HepG2 (cell line): ENCODE measurements around the gene CARHSP1. TPM values are rescaled to one million over a fixed set of nuclear protein-coding genes. Genes with fewer than 3 reads are reported as not detected.

Experiments used
- AGO2 ChIP-seq: fragments of 200-400 bp; formaldehyde crosslinking; optimal IDR thresholded peaks from 2 replicates; pipeline ENCODE3; 2017; ENCODE audit warnings: mild to moderate bottlenecking, low read depth, low read length, moderate library complexity
- AKNA ChIP-seq: sonication (generic); formaldehyde crosslinking; IDR thresholded peaks from 2 replicates; pipeline ENCODE4 v1.4.0; 2020; ENCODE audit warnings: missing genetic modification reagents, borderline replicate concordance
- ATRX ChIP-seq: sonication (generic); formaldehyde crosslinking; IDR thresholded peaks from 2 replicates; pipeline ENCODE4 v1.4.0; 2020; ENCODE audit warnings: missing genetic modification reagents, borderline replicate concordance
- DMTF1 ChIP-seq: sonication (generic); formaldehyde crosslinking; IDR thresholded peaks from 2 replicates; pipeline ENCODE4 v1.4.0; 2020; ENCODE audit warnings: mild to moderate bottlenecking, missing genetic modification reagents
- HMGA1 ChIP-seq: sonication (generic); formaldehyde crosslinking; conservative IDR thresholded peaks from 2 replicates; pipeline ENCODE4 v1.4.0; 2020; ENCODE audit warnings: missing genetic modification reagents
- HNF4G ChIP-seq, 2 experiments: sonication (generic) in 1 of 2; formaldehyde crosslinking in 1 of 2; IDR thresholded peaks; 2 replicates each; pipeline versions ENCODE4 v1.4.0 to v1.6.1; 2011 to 2020; ENCODE audit warnings: borderline replicate concordance in 2 of 2, low read depth in 2 of 2, mild to moderate bottlenecking in 2 of 2, low read length in 1 of 2, missing genetic modification reagents in 1 of 2, moderate library complexity in 1 of 2
- HNRNPK ChIP-seq: fragments of 200-400 bp; formaldehyde crosslinking; IDR thresholded peaks from 2 replicates; pipeline ENCODE4 v1.6.1; 2018; ENCODE audit warnings: low read length, low read depth, moderate library complexity, mild to moderate bottlenecking; ENCODE audit not compliant: poor library complexity, severe bottlenecking
- IKZF1 ChIP-seq: fragments of 450-650 bp; IDR thresholded peaks from 2 replicates; pipeline ENCODE4 v1.7.1; 2016
- KDM2A ChIP-seq: sonication (generic); formaldehyde crosslinking; IDR thresholded peaks from 2 replicates; pipeline ENCODE4 v1.4.0; 2020; ENCODE audit warnings: low read depth, missing genetic modification reagents, borderline replicate concordance
- PAF1 ChIP-seq: IDR thresholded peaks from 2 replicates; pipeline ENCODE4 v1.6.1; 2016; ENCODE audit warnings: missing genetic modification reagents, missing compliant biosample characterization
- POLR2G ChIP-seq: fragments of 200-400 bp; formaldehyde crosslinking; IDR thresholded peaks from 2 replicates; pipeline ENCODE4 v1.6.1; 2018; ENCODE audit warnings: mild to moderate bottlenecking, low read depth, low read length, moderate library complexity
- RFX5 ChIP-seq: IDR thresholded peaks from 2 replicates; pipeline ENCODE4 v1.6.1; 2011; ENCODE audit warnings: low read depth, low read length, improper control_type of control experiment
- SALL2 ChIP-seq: sonication (generic); formaldehyde crosslinking; IDR thresholded peaks from 2 replicates; pipeline ENCODE4 v1.8.1; 2023; ENCODE audit warnings: mild to moderate bottlenecking, missing genetic modification reagents, inconsistent platforms
- SRSF1 ChIP-seq: fragments of 200-400 bp; formaldehyde crosslinking; optimal IDR thresholded peaks from 2 replicates; pipeline ENCODE3; 2017; ENCODE audit warnings: mild to moderate bottlenecking, low read depth, low read length, moderate library complexity
- ZNF558 ChIP-seq: sonication (generic); formaldehyde crosslinking; IDR thresholded peaks from 2 replicates; pipeline ENCODE4 v1.9.0; 2022; ENCODE audit warnings: mild to moderate bottlenecking, missing genetic modification reagents, borderline replicate concordance
- ZZZ3 ChIP-seq: sonication (generic); formaldehyde crosslinking; IDR thresholded peaks from 2 replicates; pipeline ENCODE4 v1.4.0; 2020; ENCODE audit warnings: missing genetic modification reagents, mild to moderate bottlenecking, borderline replicate concordance
- polyA plus RNA-seq, 8 experiments: library from polyadenylated mRNA; depleted of rRNA in 3 of 8; stranded (reverse) in 7 of 8; unstranded in 1 of 8; fragments of >200 nt; fragmentation: Illumina TruSeq in 4 of 8; extraction: Trizol in 4 of 8; gene quantifications; 2 replicates each; pipeline versions ENCODE4 v1.2.1 to v1.2.3, GENCODE V29; 2011 to 2016; ENCODE audit warnings: low read depth in 4 of 8, missing spikeins in 1 of 8, mixed read lengths in 1 of 8; ENCODE audit not compliant: insufficient read depth in 1 of 8
- total RNA-seq, 5 experiments: library from RNA; depleted of rRNA; stranded (reverse); fragments of >200 nt; fragmentation: Illumina TruSeq; extraction: Trizol; gene quantifications; 2 replicates each; pipeline ENCODE4 v1.2.3, GENCODE V29; 2016; ENCODE audit warnings: low read depth in 1 of 5
- TF ChIP-seq, protein P1 (sequence below): fragments of 450-650 bp; IDR thresholded peaks from 2 replicates; pipeline ENCODE4 v1.6.1; 2017
- TF ChIP-seq, protein P2 (sequence below): sonication (generic); formaldehyde crosslinking; IDR thresholded peaks from 2 replicates; pipeline ENCODE4 v1.5.0; 2020; ENCODE audit warnings: mild to moderate bottlenecking, missing genetic modification reagents

CARHSP1 gene
- total and polyA plus RNA-seq, 2 of the 13 experiments (the other 11 are each of a cell fraction or from before 2014, with no cell fraction given) = 173 to 345 TPM

GRCh38 chr16:8854298-8854948 lies 14.4 kb downstream of the CARHSP1 start (continued):
- TF ChIP-seq, protein P1, sequence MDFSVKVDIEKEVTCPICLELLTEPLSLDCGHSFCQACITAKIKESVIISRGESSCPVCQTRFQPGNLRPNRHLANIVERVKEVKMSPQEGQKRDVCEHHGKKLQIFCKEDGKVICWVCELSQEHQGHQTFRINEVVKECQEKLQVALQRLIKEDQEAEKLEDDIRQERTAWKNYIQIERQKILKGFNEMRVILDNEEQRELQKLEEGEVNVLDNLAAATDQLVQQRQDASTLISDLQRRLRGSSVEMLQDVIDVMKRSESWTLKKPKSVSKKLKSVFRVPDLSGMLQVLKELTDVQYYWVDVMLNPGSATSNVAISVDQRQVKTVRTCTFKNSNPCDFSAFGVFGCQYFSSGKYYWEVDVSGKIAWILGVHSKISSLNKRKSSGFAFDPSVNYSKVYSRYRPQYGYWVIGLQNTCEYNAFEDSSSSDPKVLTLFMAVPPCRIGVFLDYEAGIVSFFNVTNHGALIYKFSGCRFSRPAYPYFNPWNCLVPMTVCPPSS = no peak
- TF ChIP-seq SALL2 (CRISPR knock-in tag) (no peak), POLR2G (peak; percentile 59), KDM2A (CRISPR knock-in tag) (no peak), AKNA (CRISPR knock-in tag) (no peak), ZZZ3 (CRISPR knock-in tag) (no peak), SRSF1 (no peak), HNF4G (IDR thresholded peaks at IDR 0.05; ENCODE audit: borderline replicate concordance, low read depth, low read length) (no peak), HNF4G (CRISPR knock-in tag; IDR thresholded peaks at IDR 0.05; ENCODE audit: borderline replicate concordance, low read depth) (no peak), PAF1 (CRISPR knock-in tag) (no peak), ATRX (CRISPR knock-in tag) (no peak), DMTF1 (CRISPR knock-in tag) (no peak), HNRNPK (no peak), AGO2 (peak; percentile 35), IKZF1 (no peak), RFX5 (0 out of 2 replicates have a peak, but pooled peaks have one; percentile 3), HMGA1 (CRISPR knock-in tag) (no peak), ZNF558 (CRISPR knock-in tag) (no peak)
- TF ChIP-seq, protein P2, sequence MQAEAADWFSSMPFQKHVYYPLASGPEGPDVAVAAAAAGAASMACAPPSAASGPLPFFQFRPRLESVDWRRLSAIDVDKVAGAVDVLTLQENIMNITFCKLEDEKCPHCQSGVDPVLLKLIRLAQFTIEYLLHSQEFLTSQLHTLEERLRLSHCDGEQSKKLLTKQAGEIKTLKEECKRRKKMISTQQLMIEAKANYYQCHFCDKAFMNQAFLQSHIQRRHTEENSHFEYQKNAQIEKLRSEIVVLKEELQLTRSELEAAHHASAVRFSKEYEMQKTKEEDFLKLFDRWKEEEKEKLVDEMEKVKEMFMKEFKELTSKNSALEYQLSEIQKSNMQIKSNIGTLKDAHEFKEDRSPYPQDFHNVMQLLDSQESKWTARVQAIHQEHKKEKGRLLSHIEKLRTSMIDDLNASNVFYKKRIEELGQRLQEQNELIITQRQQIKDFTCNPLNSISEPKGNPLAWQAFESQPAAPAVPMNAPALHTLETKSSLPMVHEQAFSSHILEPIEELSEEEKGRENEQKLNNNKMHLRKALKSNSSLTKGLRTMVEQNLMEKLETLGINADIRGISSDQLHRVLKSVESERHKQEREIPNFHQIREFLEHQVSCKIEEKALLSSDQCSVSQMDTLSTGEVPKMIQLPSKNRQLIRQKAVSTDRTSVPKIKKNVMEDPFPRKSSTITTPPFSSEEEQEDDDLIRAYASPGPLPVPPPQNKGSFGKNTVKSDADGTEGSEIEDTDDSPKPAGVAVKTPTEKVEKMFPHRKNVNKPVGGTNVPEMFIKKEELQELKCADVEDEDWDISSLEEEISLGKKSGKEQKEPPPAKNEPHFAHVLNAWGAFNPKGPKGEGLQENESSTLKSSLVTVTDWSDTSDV (CRISPR knock-in tag) = no peak
